HL-60 (cell line): ENCODE results near the gene POLR1A.
A peak's percentile ranks its signal among the peaks of the same experiment; 100 is the strongest.

ENCODE experiments used
- DNase-seq, 2 experiments: peaks; one replicate each; pipeline ENCODE4 v3.0.0-alpha.2; 2010 to 2020; ENCODE audit warnings: low read depth in 1 of 2, low spot score in 1 of 2
- H3K27ac ChIP-seq: fragments of 250-450 bp; sonication (Bioruptor Pico); replicated peaks from 2 replicates; pipeline ENCODE4 v1.5.1; 2020; ENCODE audit warnings: mild to moderate bottlenecking, moderate library complexity
- H3K27me3 ChIP-seq: fragments of 250-450 bp; sonication (Bioruptor Pico); 2 replicates; pipeline ENCODE4 v1.5.1; 2021; ENCODE audit warnings: mild to moderate bottlenecking, moderate library complexity; ENCODE audit not compliant: insufficient read depth, poor library complexity, severe bottlenecking
- H3K4me3 ChIP-seq: replicated peaks from 2 replicates; pipeline ENCODE4 v1.5.1; 2011; ENCODE audit warnings: mild to moderate bottlenecking, control low read depth, low read length; ENCODE audit not compliant: insufficient read depth
- GABPA ChIP-seq: IDR thresholded peaks from 2 replicates; pipeline ENCODE4 v1.6.1; 2012; ENCODE audit warnings: low read depth
- POLR2AphosphoS5 ChIP-seq: IDR thresholded peaks from 2 replicates; pipeline ENCODE4 v1.6.1; 2012; ENCODE audit warnings: low read depth
- REST ChIP-seq: IDR thresholded peaks from 2 replicates; pipeline ENCODE4 v1.6.1; 2012; ENCODE audit warnings: low read depth; ENCODE audit not compliant: insufficient replicate concordance
- SPI1 ChIP-seq: IDR thresholded peaks from 2 replicates; pipeline ENCODE4 v1.6.1; 2012; ENCODE audit warnings: low read depth, mild to moderate bottlenecking, borderline replicate concordance
- TF ChIP-seq, protein P1 (sequence below): IDR thresholded peaks from one replicate; pipeline ENCODE4 v1.5.1; 2011; ENCODE audit warnings: low read length, control low read depth, inconsistent platforms; ENCODE audit not compliant: insufficient read depth

The POLR1A gene

GRCh38 chr2:86074256-86074655 is 31.4 kb downstream of the POLR1A start:
- no peak for DNase-seq
- H3K27me3 ChIP-seq = no peaks in the 10 kb centered on the region
- no peak overlapping the region for H3K4me3 ChIP-seq
- TF ChIP-seq, protein P1, sequence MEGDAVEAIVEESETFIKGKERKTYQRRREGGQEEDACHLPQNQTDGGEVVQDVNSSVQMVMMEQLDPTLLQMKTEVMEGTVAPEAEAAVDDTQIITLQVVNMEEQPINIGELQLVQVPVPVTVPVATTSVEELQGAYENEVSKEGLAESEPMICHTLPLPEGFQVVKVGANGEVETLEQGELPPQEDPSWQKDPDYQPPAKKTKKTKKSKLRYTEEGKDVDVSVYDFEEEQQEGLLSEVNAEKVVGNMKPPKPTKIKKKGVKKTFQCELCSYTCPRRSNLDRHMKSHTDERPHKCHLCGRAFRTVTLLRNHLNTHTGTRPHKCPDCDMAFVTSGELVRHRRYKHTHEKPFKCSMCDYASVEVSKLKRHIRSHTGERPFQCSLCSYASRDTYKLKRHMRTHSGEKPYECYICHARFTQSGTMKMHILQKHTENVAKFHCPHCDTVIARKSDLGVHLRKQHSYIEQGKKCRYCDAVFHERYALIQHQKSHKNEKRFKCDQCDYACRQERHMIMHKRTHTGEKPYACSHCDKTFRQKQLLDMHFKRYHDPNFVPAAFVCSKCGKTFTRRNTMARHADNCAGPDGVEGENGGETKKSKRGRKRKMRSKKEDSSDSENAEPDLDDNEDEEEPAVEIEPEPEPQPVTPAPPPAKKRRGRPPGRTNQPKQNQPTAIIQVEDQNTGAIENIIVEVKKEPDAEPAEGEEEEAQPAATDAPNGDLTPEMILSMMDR = no peak
- no peak for TF ChIP-seq SPI1
- TF ChIP-seq GABPA = no peak
- no peak for TF ChIP-seq POLR2AphosphoS5
- no peak for TF ChIP-seq REST
- H3K27ac ChIP-seq = no peak overlapping the region

DNA sequence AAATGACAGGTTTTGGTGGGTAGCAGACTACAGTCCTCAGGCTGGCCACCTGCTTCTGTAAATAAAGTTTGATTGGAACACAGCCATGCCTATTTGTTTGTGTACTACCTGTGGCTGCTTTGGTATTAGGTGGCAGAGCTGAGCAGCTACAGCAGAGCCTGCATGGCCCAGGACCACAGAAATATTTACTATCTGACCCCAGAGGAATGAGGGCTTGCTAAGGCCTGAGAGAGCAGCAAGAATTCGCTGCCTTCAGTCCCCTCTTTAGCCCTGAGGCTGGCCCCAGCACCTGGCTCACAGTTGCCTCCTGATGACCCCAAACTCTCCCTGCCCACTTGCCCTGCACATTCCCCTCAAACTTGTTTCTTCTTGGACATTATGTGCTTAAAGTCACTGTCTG is 32.5 kb downstream of the POLR1A start:
- Histone ChIP-seq H3K4me3 (no peak overlapping the region), H3K27ac (no peak overlapping the region), H3K27me3 (no peaks in the 10 kb centered on the region)
- TF ChIP-seq REST = no peak
- TF ChIP-seq GABPA = no peak
- TF ChIP-seq, protein P1 = no peak
- TF ChIP-seq POLR2AphosphoS5 = no peak
- no peak for TF ChIP-seq SPI1
- no peak for DNase-seq

DNA sequence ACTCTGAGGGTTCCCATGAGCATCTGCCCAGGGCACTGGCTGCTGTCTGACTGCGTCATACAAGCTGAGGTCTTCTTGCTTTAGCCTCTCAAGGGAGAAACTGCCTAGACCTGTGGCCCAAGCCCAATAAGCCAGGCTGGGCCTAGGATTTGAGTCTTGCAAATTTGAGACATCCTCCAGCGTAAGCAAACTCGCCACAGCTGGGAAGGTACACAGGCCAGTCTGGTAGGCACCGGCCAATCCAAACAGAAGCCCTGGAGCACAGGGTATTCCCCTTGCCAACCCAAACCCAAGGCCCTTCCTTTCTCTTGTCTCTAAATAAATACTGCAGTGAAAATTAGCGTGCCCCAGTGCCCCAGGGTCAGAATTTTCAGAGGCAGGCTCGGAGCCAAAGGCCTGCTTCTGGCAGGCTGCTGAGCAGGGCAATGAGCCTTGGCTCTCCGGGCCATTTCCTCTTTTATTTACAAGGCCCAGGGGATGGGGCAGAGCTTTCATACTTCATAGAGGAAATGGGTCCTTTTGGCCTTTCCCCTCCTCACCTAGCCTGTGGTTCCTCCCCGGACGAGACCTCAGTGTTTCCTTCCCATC is 33.3 kb downstream of the POLR1A start:
- Histone ChIP-seq H3K27me3 (no peaks in the 10 kb centered on the region), H3K4me3 (no peak overlapping the region), H3K27ac (no peak overlapping the region)
- DNase-seq = peak in 1 of 2 experiments; percentile 45
- TF ChIP-seq SPI1 (peak; percentile 79), GABPA (no peak)

DNA sequence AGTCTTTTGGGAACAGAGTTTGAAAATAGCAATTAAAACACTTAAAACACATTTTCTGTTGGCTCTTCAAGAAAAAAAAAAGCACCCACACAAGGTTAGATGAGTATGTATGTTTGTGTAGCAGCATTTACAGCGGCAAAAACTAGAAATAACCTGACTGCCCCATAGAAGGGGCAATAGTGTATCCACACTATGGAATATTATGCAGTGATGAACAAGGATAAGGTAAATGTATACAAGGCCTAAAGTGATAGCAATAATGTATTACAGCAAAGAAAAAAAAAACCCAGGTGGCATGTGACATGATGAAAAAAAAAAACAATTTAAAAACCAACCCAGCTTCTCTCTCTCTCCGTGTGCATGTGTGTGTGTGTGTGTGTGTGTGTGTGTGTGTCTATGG is 34.8 kb downstream of the POLR1A start:
- H3K4me3 ChIP-seq = no peak overlapping the region
- TF ChIP-seq SPI1 = no peak
- TF ChIP-seq POLR2AphosphoS5 = no peak
- no peak for TF ChIP-seq REST
- TF ChIP-seq, protein P1 = no peak
- DNase-seq = no peak
- no peak overlapping the region for H3K27ac ChIP-seq
- no peaks in the 10 kb centered on the region for H3K27me3 ChIP-seq
